ENCODE measurements around the gene SRPK3. TPM values are rescaled to one million over a fixed set of nuclear protein-coding genes. Genes with fewer than 3 reads are reported as not detected.

The SRPK3 gene
- total RNA-seq, 1 donor from 2014 or later = not detected

DNA sequence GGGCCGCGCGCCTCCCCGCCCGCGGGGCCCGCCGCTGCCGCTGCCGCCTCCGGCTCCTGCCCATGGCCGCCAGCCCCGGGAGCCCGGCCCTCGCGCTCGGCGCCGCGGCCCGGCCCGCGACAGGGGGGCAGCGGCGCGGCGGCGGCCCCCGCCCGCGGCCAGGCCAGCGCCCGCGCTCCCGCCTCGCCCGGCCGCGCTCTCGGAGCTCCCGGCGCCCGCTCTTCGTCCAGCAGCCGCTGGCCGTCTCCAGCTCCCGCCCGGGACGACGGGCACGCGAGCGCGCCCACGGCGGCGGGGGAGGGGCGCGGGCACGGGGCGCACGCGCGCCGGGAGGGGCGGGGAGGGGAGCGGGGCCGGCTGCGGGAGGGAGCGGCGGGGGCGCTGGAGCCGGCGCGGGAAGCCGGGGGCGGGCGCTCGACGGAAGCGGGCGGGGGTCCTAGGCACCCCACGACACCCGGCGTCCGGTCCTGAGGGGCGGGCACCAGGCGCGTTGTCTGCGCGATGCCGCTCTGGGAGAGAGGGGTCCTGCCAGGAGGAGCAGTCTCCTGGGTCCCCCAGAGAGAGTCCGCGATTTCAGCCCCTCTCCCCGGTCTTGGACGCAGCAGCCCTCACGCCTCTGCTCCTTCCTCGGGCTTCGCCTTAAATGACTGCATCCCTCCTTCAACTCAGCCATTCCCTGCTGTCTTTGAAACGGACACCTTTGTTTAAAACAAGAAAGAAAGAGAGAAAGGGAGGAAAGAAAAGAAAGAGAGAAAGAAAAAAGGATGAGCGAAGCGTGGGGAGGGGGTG is 50.0 kb downstream of the SRPK3 start:
- H3K9me3 Mint-ChIP-seq = no peaks in the 10 kb centered on the region
- H3K27ac Mint-ChIP-seq = no peak overlapping the region
- H3K4me3 Mint-ChIP-seq = no peak overlapping the region
- intact Hi-C loops (cut with micrococcal nuclease) = no loop called here
- H3K36me3 Mint-ChIP-seq (ENCODE audit: low read depth) = no peaks in the 10 kb centered on the region
- peaks cover 27% of the 10 kb centered on the region for H3K27me3 Mint-ChIP-seq (ENCODE audit: insufficient read depth)
- no peak for DNase-seq (ENCODE audit: low spot score)
- no peaks in the 10 kb centered on the region for H3K4me1 Mint-ChIP-seq (ENCODE audit: low read depth)

DNA sequence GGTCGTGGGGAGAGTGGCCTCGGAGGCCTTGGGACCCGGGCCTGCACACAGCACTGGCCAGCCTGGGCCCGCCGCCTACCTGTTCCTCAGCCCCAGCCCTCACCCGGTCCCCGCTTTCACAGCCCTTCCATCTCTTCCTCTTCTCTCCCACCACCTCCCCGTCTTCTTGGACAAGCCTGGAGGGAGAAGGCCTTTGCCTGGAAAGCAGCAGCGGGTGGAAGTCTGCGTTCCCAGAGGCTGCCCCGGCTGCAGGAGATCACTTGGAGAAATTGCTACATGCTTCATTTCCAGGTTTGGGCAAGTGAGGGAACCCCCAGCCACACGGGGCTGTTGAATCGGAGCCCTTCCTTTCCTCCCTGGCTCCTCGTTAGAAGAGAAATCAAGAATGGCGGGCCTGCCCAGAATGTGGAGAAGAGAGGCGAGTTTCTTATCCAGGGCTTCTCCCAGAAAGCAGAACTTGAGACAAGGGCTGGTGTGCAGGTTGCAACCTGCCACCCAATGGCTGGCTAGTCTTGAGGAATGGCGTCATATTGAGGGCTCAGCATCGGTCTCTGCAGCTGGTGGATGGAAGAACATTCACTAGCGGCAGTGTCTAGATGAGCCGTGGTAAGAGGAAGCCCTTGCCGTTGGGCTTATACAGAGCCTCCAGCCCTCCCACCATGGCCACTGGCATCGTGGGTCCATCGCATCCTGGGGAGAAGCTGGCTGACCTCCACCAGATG is 50.7 kb downstream of the SRPK3 start:
- H3K27me3 Mint-ChIP-seq (ENCODE audit: insufficient read depth) = peaks cover 27% of the 10 kb centered on the region
- H3K4me3 Mint-ChIP-seq = peak overlapping the region; percentile 22
- DNase-seq (ENCODE audit: low spot score) = no peak
- H3K4me1 Mint-ChIP-seq (ENCODE audit: low read depth) = no peaks in the 10 kb centered on the region
- intact Hi-C loops (cut with micrococcal nuclease) = no loop called here
- H3K27ac Mint-ChIP-seq = no peak overlapping the region
- H3K36me3 Mint-ChIP-seq (ENCODE audit: low read depth) = no peaks in the 10 kb centered on the region
- H3K9me3 Mint-ChIP-seq = no peaks in the 10 kb centered on the region

DNA sequence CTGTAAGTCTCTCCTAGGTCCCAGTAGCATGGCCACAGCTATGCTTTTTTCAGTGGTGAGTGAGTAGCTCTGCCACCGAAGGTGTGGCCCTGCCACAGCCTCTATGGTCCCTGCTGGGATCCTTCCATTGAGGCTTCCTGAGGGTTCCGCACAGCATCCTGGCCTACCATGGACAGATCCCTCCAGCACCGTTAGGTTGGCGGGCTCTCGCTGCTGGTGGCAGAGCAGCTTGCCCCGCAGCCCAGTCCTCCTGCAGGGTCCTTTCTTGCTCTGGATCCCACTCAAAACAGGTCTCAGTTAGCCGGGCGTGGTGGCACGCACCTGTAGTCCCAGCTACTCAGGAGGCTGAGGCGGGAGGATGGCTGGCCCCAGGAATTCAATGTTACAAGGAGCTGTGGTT is 51.9 kb downstream of the SRPK3 start:
- no peak overlapping the region for H3K27ac Mint-ChIP-seq
- peaks cover 19% of the 10 kb centered on the region for H3K27me3 Mint-ChIP-seq (ENCODE audit: insufficient read depth)
- no peaks in the 10 kb centered on the region for H3K4me1 Mint-ChIP-seq (ENCODE audit: low read depth)
- no peaks in the 10 kb centered on the region for H3K9me3 Mint-ChIP-seq
- DNase-seq (ENCODE audit: low spot score) = no peak
- no peak overlapping the region for H3K4me3 Mint-ChIP-seq
- H3K36me3 Mint-ChIP-seq (ENCODE audit: low read depth) = no peaks in the 10 kb centered on the region
- intact Hi-C loops (cut with micrococcal nuclease) = no loop called here

Other genes starting within 250 kb of the SRPK3 start
- gene CCNQ, start 181.9 kb upstream of the SRPK3 start, total RNA-seq = 28.0 and 29.3 TPM in 2 replicates
- gene DUSP9, start 133.8 kb upstream of the SRPK3 start, total RNA-seq = 0.10 TPM in 2 replicates
- 0.15 TPM in 1 of 2 replicates, not detected in the other for gene PNCK, start 107.2 kb upstream of the SRPK3 start, total RNA-seq
- gene SLC6A8, start 93.1 kb upstream of the SRPK3 start, total RNA-seq = 5.9 and 6.0 TPM in 2 replicates
- gene BCAP31, start 56.7 kb upstream of the SRPK3 start, total RNA-seq = 156 and 166 TPM in 2 replicates
- gene ABCD1, start 56.2 kb upstream of the SRPK3 start, total RNA-seq = 8.4 TPM in 2 replicates
- 0.21 and 0.81 TPM in 2 replicates for gene PLXNB3, start 16.8 kb upstream of the SRPK3 start, total RNA-seq
- gene IDH3G, start 13.3 kb downstream of the SRPK3 start, total RNA-seq = 68.4 and 69.7 TPM in 2 replicates
- 281 and 285 TPM in 2 replicates for gene SSR4, start 13.6 kb downstream of the SRPK3 start, total RNA-seq
- gene PDZD4, start 49.5 kb downstream of the SRPK3 start, total RNA-seq = 0.29 and 0.44 TPM in 2 replicates
- gene L1CAM, start 105.1 kb downstream of the SRPK3 start, total RNA-seq = 1.7 and 3.3 TPM in 2 replicates
- not detected in 2 replicates for gene AVPR2, start 123.6 kb downstream of the SRPK3 start, total RNA-seq
- 128 TPM in 2 replicates for gene ARHGAP4, start 145.2 kb downstream of the SRPK3 start, total RNA-seq
- gene NAA10, start 154.0 kb downstream of the SRPK3 start, total RNA-seq = 150 and 156 TPM in 2 replicates
- 12.8 and 14.0 TPM in 2 replicates for gene RENBP, start 163.6 kb downstream of the SRPK3 start, total RNA-seq
- gene HCFC1, start 190.8 kb downstream of the SRPK3 start, total RNA-seq = 105 and 106 TPM in 2 replicates
- gene TMEM187, start 191.7 kb downstream of the SRPK3 start, total RNA-seq = 3.4 and 4.6 TPM in 2 replicates
- 165 and 172 TPM in 2 replicates for gene IRAK1, start 238.9 kb downstream of the SRPK3 start, total RNA-seq